DOHH2 (cell line): ENCODE data around the gene MFAP4.

Experiments used
- CTCF ChIP-seq: fragments of 200-600 bp; sonication (generic); IDR thresholded peaks from one replicate; pipeline ENCODE4 v1.5.1; 2014; ENCODE audit warnings: antibody characterized with exemption, mild to moderate bottlenecking, low read depth, low read length; ENCODE audit not compliant: poor library complexity, severe bottlenecking
- EZH2phosphoT487 ChIP-seq: fragments of 200-600 bp; sonication (generic); IDR thresholded peaks from 2 replicates; pipeline ENCODE4 v1.6.1; 2017; ENCODE audit warnings: borderline replicate concordance, mild to moderate bottlenecking, antibody characterized with exemption, low read length, moderate library complexity, mixed read lengths

DNA sequence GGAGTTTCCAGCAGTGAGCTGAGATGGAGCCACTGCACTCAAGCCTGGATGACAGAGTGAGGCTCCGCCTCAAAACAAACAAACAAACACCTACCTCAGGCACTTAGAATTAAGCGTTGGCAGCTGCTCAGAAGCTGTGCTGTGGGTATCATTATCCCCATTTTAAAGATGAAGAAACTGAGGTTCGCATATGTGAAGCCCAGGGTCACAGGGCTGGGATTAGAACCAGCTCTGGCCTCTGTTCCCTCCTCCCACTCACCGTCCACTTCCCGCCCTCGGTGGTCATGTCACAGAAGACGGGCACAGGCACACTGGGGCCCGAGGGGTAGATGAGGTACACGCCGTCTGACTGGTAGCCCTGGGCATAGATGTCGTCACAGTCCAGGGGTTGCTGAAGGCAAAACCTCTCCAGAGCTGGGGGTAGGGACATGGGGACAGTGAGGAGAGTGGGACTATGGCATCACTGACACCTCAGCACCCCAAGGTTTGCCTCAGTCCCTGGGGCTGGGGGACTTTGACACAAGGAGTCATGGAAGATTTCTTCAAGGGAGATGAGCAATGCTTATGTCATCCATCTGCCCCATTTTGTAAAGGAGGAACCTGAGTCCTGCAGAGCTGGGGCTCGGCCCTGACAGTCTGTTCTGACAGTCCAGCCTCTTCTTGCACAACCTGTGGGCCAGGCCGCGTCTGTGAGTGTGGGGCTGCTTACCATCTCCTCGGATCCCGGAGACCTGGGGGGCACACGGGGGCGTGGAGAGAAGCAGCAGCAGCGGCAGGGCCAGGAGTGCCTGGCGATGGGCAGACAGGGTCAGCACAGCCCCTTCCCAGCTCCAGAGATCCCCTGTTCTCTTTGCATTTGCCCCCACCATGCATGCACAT lies 700 bp downstream of the MFAP4 start:
- TF ChIP-seq CTCF (no peak), EZH2phosphoT487 (no peak)
